H9 (cell line): ENCODE measurements around the gene TSPAN31. TPM values are rescaled to one million over a fixed set of nuclear protein-coding genes. Genes with fewer than 3 reads are reported as not detected.

ENCODE experiments used
- DNase-seq: peaks from one replicate; pipeline ENCODE4 v3.0.0-alpha.2; 2017
- H2AFZ ChIP-seq: one replicate; pipeline ENCODE4 v1.6.1; 2013; ENCODE audit warnings: mild to moderate bottlenecking, low read length, control low read depth, moderate library complexity
- H2AK5ac ChIP-seq: 2 replicates; pipeline ENCODE4 v1.6.1; 2013; ENCODE audit warnings: low read length, control low read depth, mixed read lengths; ENCODE audit not compliant: insufficient read length
- H2BK120ac ChIP-seq: one replicate; pipeline ENCODE4 v1.6.1; 2013; ENCODE audit warnings: low read depth, mild to moderate bottlenecking, low read length, control low read depth, inconsistent platforms; ENCODE audit not compliant: poor library complexity, severe bottlenecking
- H2BK12ac ChIP-seq: 2 replicates; pipeline ENCODE4 v1.6.1; 2013; ENCODE audit warnings: low read length, control low read depth, mixed read lengths, low read depth; ENCODE audit not compliant: insufficient read length
- H2BK15ac ChIP-seq: 2 replicates; pipeline ENCODE4 v1.6.1; 2013; ENCODE audit warnings: low read depth, low read length, control low read depth
- H2BK20ac ChIP-seq: one replicate; pipeline ENCODE4 v1.6.1; 2013; ENCODE audit warnings: low read depth, mild to moderate bottlenecking, low read length, control low read depth, inconsistent platforms; ENCODE audit not compliant: poor library complexity, severe bottlenecking
- H2BK5ac ChIP-seq: 2 replicates; pipeline ENCODE4 v1.6.1; 2013; ENCODE audit warnings: low read length, control low read depth, mixed read lengths; ENCODE audit not compliant: insufficient read length
- H3K14ac ChIP-seq: 2 replicates; pipeline ENCODE4 v1.6.1; 2013; ENCODE audit warnings: low read length, control low read depth; ENCODE audit not compliant: insufficient read depth
- H3K18ac ChIP-seq: 2 replicates; pipeline ENCODE4 v1.6.1; 2013; ENCODE audit warnings: low read depth, mild to moderate bottlenecking, mixed read lengths, low read length, control low read depth; ENCODE audit not compliant: insufficient read length
- H3K23ac ChIP-seq: 2 replicates; pipeline ENCODE4 v1.6.1; 2013; ENCODE audit warnings: low read length, control low read depth, mixed read lengths, low read depth; ENCODE audit not compliant: insufficient read length
- H3K23me2 ChIP-seq: 2 replicates; pipeline ENCODE4 v1.6.1; 2013; ENCODE audit warnings: low read depth, mild to moderate bottlenecking, mixed read lengths, low read length, control low read depth; ENCODE audit not compliant: insufficient read length, poor library complexity, severe bottlenecking
- H3K27ac ChIP-seq: 2 replicates; pipeline ENCODE4 v1.5.1; 2013; ENCODE audit warnings: low read length, control low read depth, mixed read lengths, low read depth; ENCODE audit not compliant: insufficient read length
- H3K27me3 ChIP-seq: 2 replicates; pipeline ENCODE4 v1.6.1; 2013; ENCODE audit warnings: low read length, control low read depth, inconsistent platforms; ENCODE audit not compliant: insufficient read depth
- H3K4ac ChIP-seq: 2 replicates; pipeline ENCODE4 v1.6.1; 2013; ENCODE audit warnings: low read depth, mild to moderate bottlenecking, control low read depth, inconsistent platforms, low read length, moderate library complexity
- H3K4me1 ChIP-seq: 2 replicates; pipeline ENCODE4 v1.6.1; 2013; ENCODE audit warnings: low read length, control low read depth, inconsistent platforms; ENCODE audit not compliant: insufficient read depth
- H3K4me2 ChIP-seq: 2 replicates; pipeline ENCODE4 v1.6.1; 2013; ENCODE audit warnings: low read length, control low read depth, mixed read lengths; ENCODE audit not compliant: insufficient read length, insufficient read depth
- H3K56ac ChIP-seq: 2 replicates; pipeline ENCODE4 v1.6.1; 2013; ENCODE audit warnings: low read depth, mild to moderate bottlenecking, mixed read lengths, low read length, control low read depth; ENCODE audit not compliant: insufficient read length
- H3K79me1 ChIP-seq: 2 replicates; pipeline ENCODE4 v1.6.1; 2013; ENCODE audit warnings: low read depth, mild to moderate bottlenecking, moderate library complexity, low read length, control low read depth, inconsistent platforms; ENCODE audit not compliant: insufficient read depth, poor library complexity, severe bottlenecking
- H3K79me2 ChIP-seq: 2 replicates; pipeline ENCODE4 v1.6.1; 2013; ENCODE audit warnings: low read length, control low read depth, inconsistent platforms; ENCODE audit not compliant: insufficient read depth
- H3K9ac ChIP-seq: 2 replicates; pipeline ENCODE4 v1.6.1; 2013; ENCODE audit warnings: low read length, control low read depth, mixed read lengths; ENCODE audit not compliant: insufficient read length; ENCODE audit errors: extremely low read depth
- H3K9me3 ChIP-seq: one replicate; pipeline ENCODE4 v1.6.1; 2013; ENCODE audit warnings: low read depth, low read length, inconsistent platforms; ENCODE audit not compliant: control insufficient read depth
- H3T11ph ChIP-seq: one replicate; pipeline ENCODE4 v1.6.1; 2013; ENCODE audit warnings: mild to moderate bottlenecking, low read length, control low read depth, inconsistent platforms
- H4K20me1 ChIP-seq: one replicate; pipeline ENCODE4 v1.6.1; 2013; ENCODE audit not compliant: control insufficient read depth, insufficient read length, insufficient read depth
- H4K5ac ChIP-seq: 2 replicates; pipeline ENCODE4 v1.6.1; 2013; ENCODE audit warnings: low read depth, mild to moderate bottlenecking, mixed read lengths, low read length, control low read depth; ENCODE audit not compliant: insufficient read length
- H4K8ac ChIP-seq: replicated peaks from 2 replicates; pipeline ENCODE4 v1.6.1; 2013; ENCODE audit warnings: low read length, control low read depth, mixed read lengths, low read depth; ENCODE audit not compliant: insufficient read length
- H4K91ac ChIP-seq: 2 replicates; pipeline ENCODE4 v1.6.1; 2013; ENCODE audit warnings: low read depth, mild to moderate bottlenecking, moderate library complexity, mixed read lengths, low read length, control low read depth; ENCODE audit not compliant: insufficient read length
- H3K27ac Mint-ChIP-seq, 3 experiments: 2 replicates in 2 of 3; 3 replicates in 1 of 3; pipeline ENCODE4 v1.8.0; 2020 to 2021; ENCODE audit warnings: mixed read lengths in 3 of 3, mild to moderate bottlenecking in 1 of 3, moderate library complexity in 1 of 3
- H3K27me3 Mint-ChIP-seq: 2 replicates; pipeline ENCODE4 v1.8.0; 2021; ENCODE audit warnings: low read depth, mild to moderate bottlenecking, moderate library complexity, mixed read lengths
- H3K36me3 Mint-ChIP-seq, 3 experiments: 2 replicates in 2 of 3; 3 replicates in 1 of 3; pipeline ENCODE4 v1.8.0; 2020 to 2021; ENCODE audit warnings: low read depth in 3 of 3, mixed read lengths in 3 of 3; ENCODE audit not compliant: insufficient read depth in 1 of 3
- H3K4me1 Mint-ChIP-seq, 2 experiments: 2 replicates each; pipeline ENCODE4 v1.8.0; 2020; ENCODE audit warnings: mixed read lengths in 2 of 2
- H3K4me3 Mint-ChIP-seq, 2 experiments: 2 replicates in 1 of 2; 3 replicates in 1 of 2; pipeline ENCODE4 v1.8.0; 2020 to 2021; ENCODE audit warnings: mild to moderate bottlenecking in 2 of 2, mixed read lengths in 2 of 2, moderate library complexity in 1 of 2
- H3K9me3 Mint-ChIP-seq, 2 experiments: 2 replicates in 1 of 2; 3 replicates in 1 of 2; pipeline ENCODE4 v1.8.0; 2020; ENCODE audit warnings: mild to moderate bottlenecking in 2 of 2, mixed read lengths in 2 of 2, moderate library complexity in 1 of 2
- WGBS: extraction: QIAGEN DNeasy Blood & Tissue Kit; methylation state at CpG from one replicate; pipeline ENCODE4 v1.1.7; 2013; ENCODE audit warnings: missing lambda C conversion rate, low lambda C conversion rate, mixed read lengths; ENCODE audit not compliant: insufficient read length; ENCODE audit errors: extremely low coverage; 5-methylcytosine and 5-hydroxymethylcytosine counted together
- total RNA-seq: library from RNA; stranded (reverse); gene quantifications from 2 replicates; pipeline ENCODE4 v1.2.1, GENCODE V29; 2021
- TF ChIP-seq, protein P1 (sequence below): fragments of 200-600 bp; sonication (generic); conservative IDR thresholded peaks from 3 replicates; pipeline ENCODE4 v1.8.0; 2021; ENCODE audit warnings: antibody characterized with exemption, mild to moderate bottlenecking

TSPAN31 gene
- total RNA-seq, 1 experiment from 2014 or later = 20.0 TPM

DNA sequence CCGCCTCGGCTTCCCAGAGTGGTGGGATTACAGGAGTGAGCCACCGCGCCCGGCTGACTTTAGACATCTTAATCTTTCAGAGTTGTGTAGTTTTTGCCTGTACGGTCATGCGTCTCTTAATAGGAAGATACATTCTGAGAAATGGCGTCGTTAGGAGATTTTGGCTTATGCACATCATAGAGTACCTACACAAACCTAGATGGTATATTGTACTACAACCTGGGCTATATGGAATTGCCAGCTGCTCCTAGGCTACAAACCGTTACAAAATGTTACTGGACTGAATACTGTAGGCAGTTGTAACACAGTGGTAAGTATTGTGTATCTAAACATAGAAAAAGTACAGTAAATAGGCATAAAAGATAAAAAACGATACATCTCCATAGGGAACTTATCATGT lies 39.0 kb downstream of the TSPAN31 start:
- DNase-seq = no peak
- Mint-ChIP-seq H3K36me3 (peaks cover 23 to 44% (median 32%) of the 10 kb centered on the region in 3 experiments), H3K4me3 (peak overlapping the region; percentile 77 to 100), H3K27me3 (no peaks in the 10 kb centered on the region), H3K27ac (no peak overlapping the region), H3K4me1 (peaks cover 4 to 7% of the 10 kb centered on the region in 2 experiments), H3K9me3 (peaks cover 0 to 3% of the 10 kb centered on the region in 2 experiments; a peak in 2 of 5 replicates)
- Histone ChIP-seq H3K27me3 (no peaks in the 10 kb centered on the region), H3K4me2 (no peak overlapping the region), H3K4me1 (no peaks in the 10 kb centered on the region), H3K27ac (no peak overlapping the region), H4K8ac (no peak overlapping the region), H4K5ac (no peak overlapping the region), H2AFZ (no peak overlapping the region), H3K23me2 (peaks cover 5% of the 10 kb centered on the region), H2BK5ac (no peak overlapping the region), H2AK5ac (no peak overlapping the region), H3K56ac (no peak overlapping the region), H2BK15ac (no peak overlapping the region), H3K9ac (no peak overlapping the region), H3K4ac (no peak overlapping the region), H3K18ac (no peak overlapping the region), H3K9me3 (no peaks in the 10 kb centered on the region), H3K79me1 (no peaks in the 10 kb centered on the region), H3K23ac (no peak overlapping the region), H2BK12ac (no peak overlapping the region), H3K14ac (no peak overlapping the region), H3K79me2 (no peaks in the 10 kb centered on the region; the same call in 1 of the 2 replicates), H3T11ph (no peak overlapping the region), H4K20me1 (no peaks in the 10 kb centered on the region), H2BK20ac (no peak overlapping the region), H4K91ac (no peak overlapping the region), H2BK120ac (no peak overlapping the region)
- no CpG with 5 or more reads among the region's 11 CpGs for WGBS
- TF ChIP-seq, protein P1, sequence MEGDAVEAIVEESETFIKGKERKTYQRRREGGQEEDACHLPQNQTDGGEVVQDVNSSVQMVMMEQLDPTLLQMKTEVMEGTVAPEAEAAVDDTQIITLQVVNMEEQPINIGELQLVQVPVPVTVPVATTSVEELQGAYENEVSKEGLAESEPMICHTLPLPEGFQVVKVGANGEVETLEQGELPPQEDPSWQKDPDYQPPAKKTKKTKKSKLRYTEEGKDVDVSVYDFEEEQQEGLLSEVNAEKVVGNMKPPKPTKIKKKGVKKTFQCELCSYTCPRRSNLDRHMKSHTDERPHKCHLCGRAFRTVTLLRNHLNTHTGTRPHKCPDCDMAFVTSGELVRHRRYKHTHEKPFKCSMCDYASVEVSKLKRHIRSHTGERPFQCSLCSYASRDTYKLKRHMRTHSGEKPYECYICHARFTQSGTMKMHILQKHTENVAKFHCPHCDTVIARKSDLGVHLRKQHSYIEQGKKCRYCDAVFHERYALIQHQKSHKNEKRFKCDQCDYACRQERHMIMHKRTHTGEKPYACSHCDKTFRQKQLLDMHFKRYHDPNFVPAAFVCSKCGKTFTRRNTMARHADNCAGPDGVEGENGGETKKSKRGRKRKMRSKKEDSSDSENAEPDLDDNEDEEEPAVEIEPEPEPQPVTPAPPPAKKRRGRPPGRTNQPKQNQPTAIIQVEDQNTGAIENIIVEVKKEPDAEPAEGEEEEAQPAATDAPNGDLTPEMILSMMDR = no peak
